Lung (tissue), 16 donors: Measurements from ENCODE around the gene LYRM7. TPM values are rescaled to one million over a fixed set of nuclear protein-coding genes. Genes with fewer than 3 reads are reported as not detected.
"Not testable (repeated sequence)": the region's sequence is repeated elsewhere in the genome, so short reads cannot be mapped to it uniquely, and the experiment has no call there.

ENCODE experiments used
- ATAC-seq: fragments of 200-7000 bp; cut with Tn5 transposase; one replicate; pipeline ENCODE4 v1.9.1; 2020; ENCODE audit warnings: moderate number of reproducible peaks; ENCODE audit not compliant: insufficient read depth, low FRiP score
- DNase-seq, 3 donors: peaks; one replicate each; pipeline ENCODE4 v3.0.0-alpha.2; 2013 to 2017
- H3K27ac ChIP-seq, 2 donors: one replicate each; pipeline ENCODE4 v1.5.1; 2013; ENCODE audit warnings: mild to moderate bottlenecking in 2 of 2, moderate library complexity in 2 of 2, control low read depth in 1 of 2, inconsistent platforms in 1 of 2, low read depth in 1 of 2, low read length in 1 of 2
- H3K27me3 ChIP-seq, 3 donors: one replicate each; pipeline ENCODE4 v1.5.1; 2013; ENCODE audit warnings: low read length in 2 of 3; ENCODE audit not compliant: control insufficient read depth in 3 of 3, insufficient read depth in 3 of 3
- H3K36me3 ChIP-seq, 4 donors: one replicate each; pipeline ENCODE4 v1.5.1; 2013; ENCODE audit warnings: low read length in 4 of 4, mild to moderate bottlenecking in 1 of 4, moderate library complexity in 1 of 4; ENCODE audit not compliant: control insufficient read depth in 4 of 4, insufficient read depth in 4 of 4
- H3K4me1 ChIP-seq, 5 donors: one replicate each; pipeline ENCODE4 v1.5.1; 2013; ENCODE audit warnings: low read length in 5 of 5, mild to moderate bottlenecking in 2 of 5, moderate library complexity in 1 of 5; ENCODE audit not compliant: control insufficient read depth in 5 of 5, insufficient read depth in 5 of 5
- H3K4me3 ChIP-seq: one replicate; pipeline ENCODE4 v1.5.1; 2013; ENCODE audit warnings: mild to moderate bottlenecking, control low read depth, moderate library complexity
- H3K9ac ChIP-seq, 2 donors: one replicate each; pipeline ENCODE4 v1.5.1; 2013; ENCODE audit warnings: low read length in 2 of 2, control low read depth in 1 of 2; ENCODE audit not compliant: insufficient read depth in 1 of 2
- H3K9me3 ChIP-seq, 4 donors: one replicate each; pipeline ENCODE4 v1.5.1; 2013; ENCODE audit warnings: low read length in 3 of 4, mild to moderate bottlenecking in 1 of 4, moderate library complexity in 1 of 4; ENCODE audit not compliant: control insufficient read depth in 4 of 4, insufficient read depth in 3 of 4
- WGBS, 2 donors: extraction: QIAGEN DNeasy Blood & Tissue Kit; methylation state at CpG; one replicate each; pipeline ENCODE4 v1.1.7; 2013; 5-methylcytosine and 5-hydroxymethylcytosine counted together
- long read RNA-seq, 5 donors: transcript quantifications; one replicate each; lab custom pipeline, GENCODE V29; 2026
- polyA plus RNA-seq, 2 donors: library from polyadenylated mRNA; stranded (reverse); fragments of 200-250 nt; gene quantifications; one replicate each; pipeline ENCODE4 v1.2.1, GENCODE V29; 2013
- total RNA-seq, 2 donors: library from RNA; depleted of rRNA in 1 of 2; stranded (reverse); fragments of >200 nt in 1 of 2; gene quantifications; one replicate each; pipeline ENCODE4 v1.2.1, GENCODE V29; 2014 to 2021
- TF ChIP-seq, protein P1 (sequence below): IDR thresholded peaks from 2 replicates; pipeline ENCODE4 v1.5.1; 2012; ENCODE audit warnings: mild to moderate bottlenecking; ENCODE audit errors: control extremely low read depth, extremely low read depth
- donor health status: control.
- donor health status: control.
- donor health status: Bipolar disorder and iron deficiency.
- donor health status: healthy.
- donor health status: DM: yes; HTN: yes; CAD: no.

The LYRM7 gene
- total RNA-seq (10 to 100 TPM in 1 of 2 donors, 1 to 10 TPM in 1; 6.0 to 10.9 TPM), polyA plus RNA-seq (1 to 10 TPM; 3.1 to 3.2 TPM)
- long read RNA-seq, donor 1, full-length matches to known transcripts: 10 of 10 reads
- long read RNA-seq, donor 1, partial matches to known transcripts: 0 of 10 reads
- long read RNA-seq, donor 1, other reads (novel, unspliced or antisense): 0 of 10 reads
- long read RNA-seq, donor 2, partial matches to known transcripts: 0 of 1 reads
- long read RNA-seq, donor 2, other reads (novel, unspliced or antisense): 0 of 1 reads
- long read RNA-seq, donor 3, full-length matches to known transcripts: 7 of 7 reads
- long read RNA-seq, donor 3, partial matches to known transcripts: 0 of 7 reads
- long read RNA-seq, donor 3, other reads (novel, unspliced or antisense): 0 of 7 reads
- long read RNA-seq, donor 4, full-length matches to known transcripts: 3 of 3 reads
- long read RNA-seq, donor 4, partial matches to known transcripts: 0 of 3 reads
- long read RNA-seq, donor 4, other reads (novel, unspliced or antisense): 0 of 3 reads
- long read RNA-seq, donor 5, full-length matches to known transcripts: 8 of 8 reads
- long read RNA-seq, donor 5, partial matches to known transcripts: 0 of 8 reads
- long read RNA-seq, donor 5, other reads (novel, unspliced or antisense): 0 of 8 reads

DNA sequence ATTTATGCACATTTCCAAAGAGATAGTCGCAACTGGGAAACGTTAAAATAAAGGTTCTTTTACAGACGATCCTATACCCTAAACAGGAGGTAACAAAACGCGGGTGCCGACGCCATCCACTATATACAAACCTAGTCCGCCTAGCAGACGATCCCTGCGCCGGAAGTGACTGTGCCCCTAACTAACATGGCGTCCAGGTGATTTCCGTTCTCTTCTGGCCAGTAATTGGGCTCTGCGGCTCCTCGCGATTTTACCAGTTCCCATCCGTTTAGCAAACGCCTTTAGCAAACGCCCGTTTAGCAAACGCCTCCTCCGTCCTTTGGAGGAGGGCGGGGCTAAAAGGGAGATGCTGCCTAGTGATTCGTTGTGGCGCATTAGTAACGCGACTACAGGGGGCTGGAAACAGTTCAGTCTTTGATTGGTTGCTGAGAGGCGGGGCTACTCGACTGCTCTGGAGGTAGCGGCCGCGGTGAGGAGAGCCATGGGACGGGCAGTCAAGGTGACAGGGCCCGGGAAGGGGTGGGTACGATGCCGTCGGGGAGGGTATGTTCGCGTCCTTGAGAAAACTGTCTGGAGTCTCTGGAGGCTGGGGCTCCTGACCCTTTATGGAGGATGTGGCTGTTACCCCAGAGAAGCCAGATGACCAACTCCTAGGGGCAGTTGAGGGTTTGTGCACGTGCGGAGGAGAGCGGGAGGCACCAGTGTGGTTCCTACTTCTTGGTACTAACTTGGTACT, at the start of gene LYRM7:
Gene LYRM7, plus strand, starts transcription at position 405 of the 736 bp plus-strand sequence. Its CDS starts 77 bp downstream, at position 482.
- Histone ChIP-seq H3K4me1 (peaks cover 0 to 15% (median 2%) of the 10 kb centered on the region in 5 donors), H3K4me3 (peak within 1 kb of the TSS; percentile 48), H3K27me3 (no peaks in the 10 kb centered on the region), H3K36me3 (no peaks in the 10 kb centered on the region), H3K27ac (peak within 1 kb of the TSS; percentile 44 to 89), H3K9me3 (no peaks in the 10 kb centered on the region), H3K9ac (peak within 1 kb of the TSS; percentile 43 to 91)
- TF ChIP-seq, protein P1, sequence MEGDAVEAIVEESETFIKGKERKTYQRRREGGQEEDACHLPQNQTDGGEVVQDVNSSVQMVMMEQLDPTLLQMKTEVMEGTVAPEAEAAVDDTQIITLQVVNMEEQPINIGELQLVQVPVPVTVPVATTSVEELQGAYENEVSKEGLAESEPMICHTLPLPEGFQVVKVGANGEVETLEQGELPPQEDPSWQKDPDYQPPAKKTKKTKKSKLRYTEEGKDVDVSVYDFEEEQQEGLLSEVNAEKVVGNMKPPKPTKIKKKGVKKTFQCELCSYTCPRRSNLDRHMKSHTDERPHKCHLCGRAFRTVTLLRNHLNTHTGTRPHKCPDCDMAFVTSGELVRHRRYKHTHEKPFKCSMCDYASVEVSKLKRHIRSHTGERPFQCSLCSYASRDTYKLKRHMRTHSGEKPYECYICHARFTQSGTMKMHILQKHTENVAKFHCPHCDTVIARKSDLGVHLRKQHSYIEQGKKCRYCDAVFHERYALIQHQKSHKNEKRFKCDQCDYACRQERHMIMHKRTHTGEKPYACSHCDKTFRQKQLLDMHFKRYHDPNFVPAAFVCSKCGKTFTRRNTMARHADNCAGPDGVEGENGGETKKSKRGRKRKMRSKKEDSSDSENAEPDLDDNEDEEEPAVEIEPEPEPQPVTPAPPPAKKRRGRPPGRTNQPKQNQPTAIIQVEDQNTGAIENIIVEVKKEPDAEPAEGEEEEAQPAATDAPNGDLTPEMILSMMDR: no peak
- DNase-seq (peak; percentile 98 to 100 (median 100)), ATAC-seq (peak; percentile 99)
- WGBS, 2 donors: 0% methylated on average over 42 of the region's 42 CpGs

DNA sequence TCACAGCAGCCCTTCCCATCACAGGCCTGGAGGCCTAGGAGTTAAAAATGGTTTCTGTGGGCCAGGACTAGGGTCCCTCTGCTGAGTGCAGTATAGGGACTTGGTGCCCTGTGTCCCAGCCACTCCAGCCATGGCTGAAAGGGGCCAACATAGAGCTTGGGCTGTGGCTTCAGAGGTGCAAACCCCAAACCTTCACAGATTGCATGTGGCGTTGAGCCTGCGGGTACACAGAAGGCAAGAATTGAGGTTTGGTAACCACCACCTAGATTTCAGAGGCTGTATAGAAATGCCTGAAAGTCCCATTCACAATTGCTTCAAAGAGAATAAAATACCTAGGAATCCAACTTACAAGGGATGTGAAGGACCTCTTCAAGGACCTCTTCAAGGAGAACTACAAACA, 43.5 kb upstream of the LYRM7 start:
- not testable (repeated sequence) for H3K9ac ChIP-seq, DNase-seq, H3K27ac ChIP-seq, H3K4me1 ChIP-seq, ATAC-seq, H3K4me3 ChIP-seq, H3K9me3 ChIP-seq, H3K27me3 ChIP-seq, H3K36me3 ChIP-seq
- WGBS, 2 donors: 83% methylated on average over 2 of the region's 2 CpGs

DNA sequence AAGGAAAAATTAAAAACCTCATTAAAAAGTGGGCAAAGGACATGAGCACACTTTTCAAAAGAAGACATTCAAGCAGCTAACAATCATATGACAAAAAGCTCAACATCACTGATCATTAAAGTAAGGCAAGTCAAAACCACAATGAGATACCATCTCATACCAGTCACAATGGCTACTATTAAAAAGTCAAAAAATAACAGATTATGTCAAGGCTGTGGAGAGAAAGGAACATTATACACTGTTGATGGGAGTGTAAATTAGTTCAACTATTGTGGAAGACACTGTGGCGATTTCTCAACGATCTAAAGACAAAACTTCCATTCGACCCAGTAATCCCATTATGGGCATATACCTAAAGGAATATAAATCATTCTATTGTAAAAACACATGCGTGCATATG, 41.4 kb upstream of the LYRM7 start:
- no peaks in the 10 kb centered on the region for H3K4me1 ChIP-seq
- 92 to 94% methylated on average over 4 of the region's 4 CpGs for WGBS, 2 donors
- no peak overlapping the region for H3K27ac ChIP-seq
- no peaks in the 10 kb centered on the region for H3K36me3 ChIP-seq
- no peak for ATAC-seq
- no peak overlapping the region for H3K9ac ChIP-seq
- TF ChIP-seq, protein P1: no peak
- no peak for DNase-seq
- peaks cover 0 to 5% (median 3%) of the 10 kb centered on the region in 4 donors for H3K9me3 ChIP-seq
- H3K27me3 ChIP-seq: no peaks in the 10 kb centered on the region
- H3K4me3 ChIP-seq: no peak overlapping the region

DNA sequence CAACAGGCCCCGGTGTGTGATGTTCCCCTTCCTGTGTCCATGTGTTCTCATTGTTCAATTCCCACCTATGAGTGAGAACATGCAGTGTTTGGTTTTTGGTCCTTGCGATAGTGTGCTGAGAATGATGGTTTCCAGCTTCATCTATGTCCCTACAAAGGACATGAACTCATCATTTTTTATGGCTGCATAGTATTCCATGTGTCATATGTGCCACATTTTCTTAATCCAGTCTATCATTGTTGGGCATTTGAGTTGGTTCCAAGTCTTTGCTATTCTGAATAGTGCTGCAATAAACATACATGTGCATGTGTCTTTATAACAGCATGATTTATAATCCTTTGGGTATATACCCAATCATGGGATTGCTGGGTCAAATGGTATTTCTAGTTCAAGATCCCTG, 37.7 kb upstream of the LYRM7 start:
- DNase-seq, ATAC-seq, H3K4me3 ChIP-seq, H3K27me3 ChIP-seq, H3K9me3 ChIP-seq, H3K4me1 ChIP-seq, H3K27ac ChIP-seq, H3K9ac ChIP-seq, H3K36me3 ChIP-seq: not testable (repeated sequence)
- WGBS, 2 donors: 95 to 96% methylated on average over 1 of the region's 2 CpGs

DNA sequence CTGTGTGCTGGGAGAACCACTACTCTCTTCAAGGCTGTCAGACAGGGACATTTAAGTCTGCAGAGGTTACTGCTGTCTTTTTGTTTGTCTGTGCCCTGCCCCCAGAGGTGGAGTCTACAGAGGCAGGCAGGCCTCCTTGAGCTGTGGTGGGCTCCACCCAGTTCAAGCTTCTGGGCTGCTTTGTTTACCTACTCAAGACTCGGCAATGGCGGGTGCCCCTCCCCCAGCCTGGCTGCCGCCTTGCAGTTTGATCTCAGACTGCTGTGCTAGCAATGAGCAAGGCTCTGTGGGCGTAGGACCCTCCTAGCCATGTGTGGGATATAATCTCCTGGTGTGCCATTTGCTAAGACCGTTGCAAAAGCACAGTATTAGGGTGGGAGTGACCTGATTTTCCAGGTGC, 32.3 kb upstream of the LYRM7 start:
- not testable (repeated sequence) for ATAC-seq, H3K4me1 ChIP-seq, H3K27ac ChIP-seq, H3K9ac ChIP-seq, DNase-seq, H3K27me3 ChIP-seq, H3K36me3 ChIP-seq, H3K4me3 ChIP-seq, H3K9me3 ChIP-seq
- 76 to 86% methylated on average over 5 of the region's 5 CpGs for WGBS, 2 donors
